ENCODE results near the gene SFXN3. TPM values are rescaled to one million over a fixed set of nuclear protein-coding genes. Genes with fewer than 3 reads are reported as not detected.
A peak's percentile ranks its signal among the peaks of the same experiment; 100 is the strongest.

Gene SFXN3
- total and polyA plus RNA-seq, 2 of the 13 experiments (the other 11 are each of a cell fraction or from before 2014, with no cell fraction given) = 16.8 to 71.5 TPM

DNA sequence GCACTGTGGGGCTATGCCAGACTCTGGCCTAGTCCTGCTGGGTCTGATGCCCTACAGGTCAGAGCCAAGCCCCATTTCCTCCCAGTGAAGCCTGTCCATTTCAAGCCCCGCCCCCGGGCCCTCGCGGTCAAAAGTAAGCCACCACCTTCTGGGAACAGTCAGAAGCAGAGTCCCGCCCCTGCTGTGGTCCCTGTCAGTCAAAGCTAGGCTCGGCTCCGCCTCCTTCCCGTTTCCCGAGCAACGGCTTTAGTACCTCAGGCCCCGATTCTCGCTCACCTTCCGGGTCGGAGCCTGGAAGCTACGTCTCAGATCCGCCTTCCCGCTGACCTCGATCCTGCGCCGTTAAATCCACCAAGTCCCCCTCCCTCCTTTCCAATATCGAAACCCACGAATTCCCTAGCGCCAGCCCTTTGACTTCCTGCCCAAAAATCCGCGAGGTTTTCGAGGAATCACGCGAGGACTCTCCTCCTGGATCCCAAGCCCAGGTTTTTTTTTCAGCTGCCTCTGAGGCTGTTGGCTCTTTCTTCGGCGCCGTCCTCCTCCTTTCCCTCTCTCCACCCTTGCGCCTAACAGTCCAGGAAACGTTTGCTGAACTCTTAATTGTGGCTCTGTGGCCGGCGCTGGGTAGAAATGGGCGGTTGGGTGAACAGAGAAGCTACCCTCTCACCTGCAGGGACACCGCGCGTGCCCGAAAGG lies 11.8 kb downstream of the SFXN3 start (continued):
- TF ChIP-seq ISX (CRISPR knock-in tag; conservative IDR thresholded peaks at IDR 0.05) (no peak), RFX3 (CRISPR knock-in tag; IDR thresholded peaks at IDR 0.05) (peak; percentile 75), TFAP4 (IDR thresholded peaks at IDR 0.05; ENCODE audit: borderline replicate concordance, low read depth) (0 out of 2 replicates have a peak, but pooled peaks have one; percentile 40), ELF1 (CRISPR knock-in tag; IDR thresholded peaks at IDR 0.05) (peak; percentile 91), MYNN (CRISPR knock-in tag; IDR thresholded peaks at IDR 0.05; ENCODE audit: low read depth) (no peak), E2F1 (CRISPR knock-in tag; IDR thresholded peaks at IDR 0.05) (peak; percentile 48; the same call in 1 of the 2 replicates), ZFP37 (CRISPR knock-in tag; IDR thresholded peaks at IDR 0.05; ENCODE audit: borderline replicate concordance) (no peak), ZFP82 (CRISPR knock-in tag; IDR thresholded peaks at IDR 0.05; ENCODE audit: borderline replicate concordance) (no peak), NR2C2 (CRISPR knock-in tag; IDR thresholded peaks at IDR 0.05; ENCODE audit: borderline replicate concordance) (peak; percentile 86), MTA1 (CRISPR knock-in tag; IDR thresholded peaks at IDR 0.05; ENCODE audit: borderline replicate concordance) (peak; percentile 70; the same call in 1 of the 2 replicates)
- TF ChIP-seq, protein P1, sequence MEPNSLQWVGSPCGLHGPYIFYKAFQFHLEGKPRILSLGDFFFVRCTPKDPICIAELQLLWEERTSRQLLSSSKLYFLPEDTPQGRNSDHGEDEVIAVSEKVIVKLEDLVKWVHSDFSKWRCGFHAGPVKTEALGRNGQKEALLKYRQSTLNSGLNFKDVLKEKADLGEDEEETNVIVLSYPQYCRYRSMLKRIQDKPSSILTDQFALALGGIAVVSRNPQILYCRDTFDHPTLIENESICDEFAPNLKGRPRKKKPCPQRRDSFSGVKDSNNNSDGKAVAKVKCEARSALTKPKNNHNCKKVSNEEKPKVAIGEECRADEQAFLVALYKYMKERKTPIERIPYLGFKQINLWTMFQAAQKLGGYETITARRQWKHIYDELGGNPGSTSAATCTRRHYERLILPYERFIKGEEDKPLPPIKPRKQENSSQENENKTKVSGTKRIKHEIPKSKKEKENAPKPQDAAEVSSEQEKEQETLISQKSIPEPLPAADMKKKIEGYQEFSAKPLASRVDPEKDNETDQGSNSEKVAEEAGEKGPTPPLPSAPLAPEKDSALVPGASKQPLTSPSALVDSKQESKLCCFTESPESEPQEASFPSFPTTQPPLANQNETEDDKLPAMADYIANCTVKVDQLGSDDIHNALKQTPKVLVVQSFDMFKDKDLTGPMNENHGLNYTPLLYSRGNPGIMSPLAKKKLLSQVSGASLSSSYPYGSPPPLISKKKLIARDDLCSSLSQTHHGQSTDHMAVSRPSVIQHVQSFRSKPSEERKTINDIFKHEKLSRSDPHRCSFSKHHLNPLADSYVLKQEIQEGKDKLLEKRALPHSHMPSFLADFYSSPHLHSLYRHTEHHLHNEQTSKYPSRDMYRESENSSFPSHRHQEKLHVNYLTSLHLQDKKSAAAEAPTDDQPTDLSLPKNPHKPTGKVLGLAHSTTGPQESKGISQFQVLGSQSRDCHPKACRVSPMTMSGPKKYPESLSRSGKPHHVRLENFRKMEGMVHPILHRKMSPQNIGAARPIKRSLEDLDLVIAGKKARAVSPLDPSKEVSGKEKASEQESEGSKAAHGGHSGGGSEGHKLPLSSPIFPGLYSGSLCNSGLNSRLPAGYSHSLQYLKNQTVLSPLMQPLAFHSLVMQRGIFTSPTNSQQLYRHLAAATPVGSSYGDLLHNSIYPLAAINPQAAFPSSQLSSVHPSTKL (CRISPR knock-in tag; IDR thresholded peaks at IDR 0.05) = peak; percentile 56
- TF ChIP-seq, protein P2, sequence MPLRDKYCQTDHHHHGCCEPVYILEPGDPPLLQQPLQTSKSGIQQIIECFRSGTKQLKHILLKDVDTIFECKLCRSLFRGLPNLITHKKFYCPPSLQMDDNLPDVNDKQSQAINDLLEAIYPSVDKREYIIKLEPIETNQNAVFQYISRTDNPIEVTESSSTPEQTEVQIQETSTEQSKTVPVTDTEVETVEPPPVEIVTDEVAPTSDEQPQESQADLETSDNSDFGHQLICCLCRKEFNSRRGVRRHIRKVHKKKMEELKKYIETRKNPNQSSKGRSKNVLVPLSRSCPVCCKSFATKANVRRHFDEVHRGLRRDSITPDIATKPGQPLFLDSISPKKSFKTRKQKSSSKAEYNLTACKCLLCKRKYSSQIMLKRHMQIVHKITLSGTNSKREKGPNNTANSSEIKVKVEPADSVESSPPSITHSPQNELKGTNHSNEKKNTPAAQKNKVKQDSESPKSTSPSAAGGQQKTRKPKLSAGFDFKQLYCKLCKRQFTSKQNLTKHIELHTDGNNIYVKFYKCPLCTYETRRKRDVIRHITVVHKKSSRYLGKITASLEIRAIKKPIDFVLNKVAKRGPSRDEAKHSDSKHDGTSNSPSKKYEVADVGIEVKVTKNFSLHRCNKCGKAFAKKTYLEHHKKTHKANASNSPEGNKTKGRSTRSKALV (CRISPR knock-in tag; IDR thresholded peaks at IDR 0.05) = 0 out of 2 replicates have a peak, but pooled peaks have one; percentile 59
- TF ChIP-seq, protein P3, sequence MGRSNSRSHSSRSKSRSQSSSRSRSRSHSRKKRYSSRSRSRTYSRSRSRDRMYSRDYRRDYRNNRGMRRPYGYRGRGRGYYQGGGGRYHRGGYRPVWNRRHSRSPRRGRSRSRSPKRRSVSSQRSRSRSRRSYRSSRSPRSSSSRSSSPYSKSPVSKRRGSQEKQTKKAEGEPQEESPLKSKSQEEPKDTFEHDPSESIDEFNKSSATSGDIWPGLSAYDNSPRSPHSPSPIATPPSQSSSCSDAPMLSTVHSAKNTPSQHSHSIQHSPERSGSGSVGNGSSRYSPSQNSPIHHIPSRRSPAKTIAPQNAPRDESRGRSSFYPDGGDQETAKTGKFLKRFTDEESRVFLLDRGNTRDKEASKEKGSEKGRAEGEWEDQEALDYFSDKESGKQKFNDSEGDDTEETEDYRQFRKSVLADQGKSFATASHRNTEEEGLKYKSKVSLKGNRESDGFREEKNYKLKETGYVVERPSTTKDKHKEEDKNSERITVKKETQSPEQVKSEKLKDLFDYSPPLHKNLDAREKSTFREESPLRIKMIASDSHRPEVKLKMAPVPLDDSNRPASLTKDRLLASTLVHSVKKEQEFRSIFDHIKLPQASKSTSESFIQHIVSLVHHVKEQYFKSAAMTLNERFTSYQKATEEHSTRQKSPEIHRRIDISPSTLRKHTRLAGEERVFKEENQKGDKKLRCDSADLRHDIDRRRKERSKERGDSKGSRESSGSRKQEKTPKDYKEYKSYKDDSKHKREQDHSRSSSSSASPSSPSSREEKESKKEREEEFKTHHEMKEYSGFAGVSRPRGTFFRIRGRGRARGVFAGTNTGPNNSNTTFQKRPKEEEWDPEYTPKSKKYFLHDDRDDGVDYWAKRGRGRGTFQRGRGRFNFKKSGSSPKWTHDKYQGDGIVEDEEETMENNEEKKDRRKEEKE (IDR thresholded peaks at IDR 0.05) = no peak
- TF ChIP-seq, protein P4, sequence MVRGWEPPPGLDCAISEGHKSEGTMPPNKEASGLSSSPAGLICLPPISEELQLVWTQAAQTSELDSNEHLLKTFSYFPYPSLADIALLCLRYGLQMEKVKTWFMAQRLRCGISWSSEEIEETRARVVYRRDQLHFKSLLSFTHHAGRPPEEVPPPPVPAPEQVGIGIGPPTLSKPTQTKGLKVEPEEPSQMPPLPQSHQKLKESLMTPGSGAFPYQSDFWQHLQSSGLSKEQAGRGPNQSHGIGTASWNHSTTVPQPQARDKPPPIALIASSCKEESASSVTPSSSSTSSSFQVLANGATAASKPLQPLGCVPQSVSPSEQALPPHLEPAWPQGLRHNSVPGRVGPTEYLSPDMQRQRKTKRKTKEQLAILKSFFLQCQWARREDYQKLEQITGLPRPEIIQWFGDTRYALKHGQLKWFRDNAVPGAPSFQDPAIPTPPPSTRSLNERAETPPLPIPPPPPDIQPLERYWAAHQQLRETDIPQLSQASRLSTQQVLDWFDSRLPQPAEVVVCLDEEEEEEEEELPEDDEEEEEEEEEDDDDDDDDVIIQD (CRISPR knock-in tag; IDR thresholded peaks at IDR 0.05; ENCODE audit: low read depth) = no peak
